ENCODE measurements around the gene BOK.

The BOK gene

DNA sequence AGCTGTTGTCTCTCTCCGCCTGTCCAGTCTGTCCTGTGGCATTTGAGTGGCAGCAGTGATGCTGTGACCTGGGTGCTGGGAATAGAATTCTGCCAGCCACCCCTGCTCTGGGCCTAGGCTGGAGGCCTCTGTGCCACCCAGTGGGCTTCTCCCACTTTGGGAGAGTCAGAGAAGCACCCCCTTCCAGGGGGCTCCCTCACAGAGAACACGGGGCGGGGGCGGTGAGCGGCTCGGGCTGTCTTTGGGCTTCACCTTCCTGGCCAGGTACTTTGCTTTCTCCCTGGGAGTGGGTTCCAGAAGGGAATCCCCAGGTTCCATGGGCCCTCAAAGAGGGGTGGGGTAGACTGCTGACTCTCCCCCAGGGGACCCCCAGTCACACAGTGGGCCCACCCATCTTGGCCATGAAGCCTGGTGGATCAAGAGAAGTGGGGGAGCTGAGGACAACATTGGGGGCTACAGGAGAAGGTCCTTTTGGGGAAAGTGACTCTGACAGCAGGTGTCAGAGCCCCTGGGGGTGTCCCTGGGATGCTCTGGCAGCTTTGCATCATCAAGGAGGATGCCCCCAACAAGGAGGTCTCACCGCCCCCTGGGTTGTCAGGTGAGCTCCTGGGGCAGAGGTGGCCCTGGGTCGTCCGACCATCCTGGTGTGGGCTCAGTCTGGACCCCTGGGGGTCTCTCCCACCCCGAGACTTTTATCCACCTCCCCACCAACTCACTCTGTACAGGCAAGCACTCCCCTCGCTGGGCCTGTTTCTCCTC, 18.8 kb upstream of the BOK start:
- no peak for DNase-seq (ENCODE audit: low spot score)

DNA sequence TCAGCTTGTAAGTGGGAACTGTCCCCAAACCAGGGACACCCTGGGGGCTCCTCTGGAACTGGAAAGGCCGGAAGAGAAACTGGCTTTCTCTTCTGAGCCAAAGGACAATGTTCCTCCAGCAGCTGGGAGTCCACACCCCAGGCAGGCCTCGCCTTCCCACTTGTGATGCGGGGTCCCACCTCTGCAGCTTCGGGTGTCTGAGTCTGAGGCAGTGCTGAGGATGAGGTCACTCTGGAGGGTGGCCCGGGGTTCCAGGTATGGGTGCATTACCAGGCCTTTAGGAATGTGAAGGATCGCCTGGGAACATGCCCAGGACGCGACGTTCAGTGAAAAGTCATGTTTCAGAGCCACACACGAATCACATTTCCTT, 18.2 kb upstream of the BOK start:
- DNase-seq (ENCODE audit: low spot score): peak; percentile 32

- DNase-seq (ENCODE audit: low spot score): peak; percentile 99
Measured at GRCh38 chr2:241540771-241541561, 17.6 kb upstream of the BOK start.

GRCh38 chr2:241541564-241542277, 16.8 kb upstream of the BOK start:
- DNase-seq (ENCODE audit: low spot score): peak; percentile 53

- no peak for DNase-seq (ENCODE audit: low spot score)
Measured at GRCh38 chr2:241542278-241542605, 16.3 kb upstream of the BOK start.

DNA sequence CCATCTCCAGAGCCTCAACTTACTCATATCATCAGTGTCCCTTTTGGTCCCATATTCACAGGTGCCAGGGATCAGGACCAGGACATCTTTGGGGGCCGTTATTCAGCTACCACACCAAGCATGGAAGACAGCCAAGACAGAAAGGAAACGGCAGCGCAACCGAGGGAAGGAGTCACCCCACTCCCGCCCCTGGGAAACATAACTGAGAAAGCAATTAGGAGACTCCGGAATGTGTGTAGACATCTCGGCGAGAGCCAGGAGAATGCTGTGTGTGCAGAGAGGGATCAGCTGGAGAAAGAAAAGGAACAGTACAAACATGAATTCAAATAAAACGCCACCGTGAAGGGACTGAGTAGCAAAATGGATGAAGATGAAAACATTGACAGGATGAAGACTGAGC, 13.4 kb upstream of the BOK start:
- DNase-seq (ENCODE audit: low spot score): no peak

- DNase-seq (ENCODE audit: low spot score): no peak
Measured at GRCh38 chr2:241545523-241546473, 12.7 kb upstream of the BOK start.

GRCh38 chr2:241546771-241547498, 11.6 kb upstream of the BOK start:
- peak; percentile 30 for DNase-seq (ENCODE audit: low spot score)

DNA sequence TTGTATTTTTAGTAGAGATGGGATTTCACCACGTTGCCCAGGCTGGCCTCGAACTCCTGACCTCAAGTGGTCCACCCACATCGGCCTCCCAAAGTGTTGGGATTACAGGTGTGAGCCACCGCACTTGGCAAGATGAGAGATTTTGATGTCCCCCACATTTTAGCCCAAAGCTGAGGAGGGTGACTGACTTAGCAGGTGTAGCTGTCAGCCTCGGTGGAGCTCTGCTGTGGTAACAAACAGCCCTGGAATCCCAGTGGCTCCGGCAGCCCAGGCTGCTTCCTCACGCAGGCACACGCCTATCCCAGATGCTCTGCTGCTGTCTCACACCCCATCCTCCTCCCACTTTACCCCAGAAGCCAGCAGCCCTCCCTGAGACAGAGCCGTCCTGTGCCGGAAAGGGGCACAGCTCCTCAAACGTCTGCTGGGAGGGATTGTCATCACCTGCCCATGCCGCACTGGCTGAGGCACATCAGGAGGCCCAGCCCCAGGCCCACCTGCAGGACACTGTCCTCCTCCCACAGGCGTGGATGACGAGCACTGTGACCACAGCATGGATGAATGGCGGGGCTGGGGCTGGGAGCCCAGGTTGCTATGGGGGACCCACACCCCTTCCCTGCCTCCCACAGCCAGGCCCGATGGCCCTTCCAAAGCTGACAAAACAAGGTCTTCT, 10.6 kb upstream of the BOK start:
- no peak for DNase-seq (ENCODE audit: low spot score)

DNA sequence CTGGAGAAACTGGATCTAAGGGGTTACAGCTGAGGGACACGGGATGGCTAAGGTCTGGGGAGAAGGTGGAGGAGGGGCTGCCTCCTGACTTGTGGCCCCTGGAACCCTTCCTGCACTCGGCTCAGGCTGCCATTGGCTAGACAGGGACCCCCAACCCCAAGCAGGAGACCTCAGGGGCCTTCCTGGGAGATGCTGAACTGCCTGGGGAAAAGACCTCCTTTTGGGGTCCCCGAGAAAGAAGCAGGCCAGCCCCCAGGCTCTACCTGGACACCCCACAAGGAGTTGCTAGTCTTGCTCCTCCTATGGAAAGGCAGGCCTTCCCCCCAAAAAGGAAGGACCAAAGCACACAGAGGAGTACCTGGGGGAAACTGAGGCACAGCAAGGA, 10.1 kb upstream of the BOK start:
- DNase-seq (ENCODE audit: low spot score): no peak

DNA sequence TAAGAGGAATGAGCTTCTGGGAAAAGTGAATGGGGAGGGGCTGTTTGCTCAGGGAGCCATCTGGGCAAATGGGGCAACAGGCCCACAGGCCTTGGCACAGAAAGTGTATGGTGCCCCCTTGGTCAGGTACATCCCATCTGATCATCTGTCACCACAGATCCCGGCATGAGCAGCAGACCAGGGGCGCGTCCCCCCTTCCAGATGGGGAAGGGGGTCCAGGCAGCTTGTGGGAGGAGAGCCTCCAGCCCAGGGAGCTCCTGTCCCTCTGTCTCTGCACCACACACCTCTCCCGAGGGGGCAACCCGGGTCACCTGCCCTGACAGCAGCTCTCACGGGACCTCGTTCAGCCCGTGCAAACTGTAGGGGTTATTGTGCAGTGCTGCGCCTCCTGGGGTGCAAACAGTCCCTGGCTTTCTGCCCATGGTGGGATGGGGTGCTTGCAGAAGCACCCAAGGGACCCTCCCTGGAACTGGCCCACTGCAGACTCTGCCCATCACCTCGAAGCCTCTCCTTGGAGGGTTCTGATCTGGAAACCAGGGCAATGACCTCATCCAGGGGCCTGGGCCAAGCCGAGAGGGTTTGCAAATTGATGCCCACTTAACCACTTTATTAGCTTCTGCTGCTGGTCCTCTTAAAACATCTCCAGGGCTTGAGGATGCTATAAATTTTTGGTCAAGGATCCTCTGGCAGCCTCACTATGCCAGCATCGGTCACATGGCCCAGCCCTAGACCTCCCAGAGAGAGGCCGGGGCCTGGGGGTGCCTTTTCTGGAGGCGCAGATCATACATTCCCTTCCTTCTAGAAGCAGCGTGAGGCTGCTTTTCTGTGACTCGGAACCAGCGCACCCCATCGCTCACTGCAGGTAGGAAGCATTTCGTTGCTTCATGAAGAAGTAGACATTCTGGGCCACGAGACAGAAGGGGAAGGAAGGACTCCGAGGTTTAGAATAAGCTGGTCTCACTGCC, 7.6 kb upstream of the BOK start:
- no peak for DNase-seq (ENCODE audit: low spot score)

DNA sequence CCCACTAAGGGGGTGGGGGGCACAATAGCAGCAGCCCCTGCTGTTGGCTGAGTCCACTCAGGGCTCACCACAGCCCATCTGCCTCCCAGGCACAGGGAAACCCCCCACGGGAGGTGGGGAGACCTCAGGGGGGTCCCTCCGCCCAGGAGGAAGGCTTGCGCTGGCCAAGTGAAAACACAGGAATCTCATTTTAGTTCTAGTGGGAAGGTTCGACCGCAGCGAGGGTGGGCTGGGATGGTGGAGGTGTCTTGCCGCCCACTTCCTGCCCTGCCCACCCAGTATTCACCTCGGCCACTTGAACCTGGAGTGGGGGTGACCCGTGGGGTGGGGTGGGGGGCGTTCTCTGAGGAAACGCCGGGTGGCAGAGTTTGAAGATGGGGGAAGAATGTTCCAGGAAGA, 6.9 kb upstream of the BOK start:
- peak; percentile 7 for DNase-seq (ENCODE audit: low spot score)

DNA sequence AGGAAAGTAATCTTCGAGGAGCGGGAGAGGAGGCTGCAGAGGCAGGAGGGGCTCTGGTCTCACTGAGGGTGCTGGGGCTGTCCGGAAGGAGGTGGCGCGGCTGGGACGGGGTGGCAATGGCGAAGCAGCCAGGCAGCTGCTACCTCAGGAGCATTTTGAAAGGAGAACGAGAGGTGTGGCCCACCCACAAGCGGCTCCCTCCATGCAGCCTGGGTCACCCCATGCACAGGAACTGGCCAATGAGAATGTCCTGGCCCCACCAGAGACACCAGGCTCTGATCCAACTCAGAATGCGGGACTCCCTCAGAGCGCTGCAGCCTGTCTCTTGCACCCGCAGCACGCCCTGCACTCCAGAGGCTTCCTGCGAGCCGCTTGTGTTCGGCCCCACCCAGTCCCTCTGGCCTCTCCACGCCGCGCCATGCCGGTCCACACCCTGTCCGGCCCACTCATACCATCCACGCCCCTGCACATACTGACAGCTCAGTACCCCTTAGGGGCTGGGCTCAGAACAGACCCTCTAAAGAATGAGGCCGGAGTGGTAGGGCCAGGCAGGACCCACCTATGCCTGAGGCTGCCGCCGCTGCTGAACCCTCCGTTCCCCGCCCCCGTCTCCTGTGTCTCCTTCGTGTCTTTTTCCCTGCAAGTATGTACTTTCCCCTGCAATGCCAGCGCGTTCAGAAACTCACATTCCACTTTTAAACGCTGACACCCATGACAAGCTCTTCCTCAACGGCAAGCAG, 6.4 kb upstream of the BOK start:
- peak; percentile 10 for DNase-seq (ENCODE audit: low spot score)

DNA sequence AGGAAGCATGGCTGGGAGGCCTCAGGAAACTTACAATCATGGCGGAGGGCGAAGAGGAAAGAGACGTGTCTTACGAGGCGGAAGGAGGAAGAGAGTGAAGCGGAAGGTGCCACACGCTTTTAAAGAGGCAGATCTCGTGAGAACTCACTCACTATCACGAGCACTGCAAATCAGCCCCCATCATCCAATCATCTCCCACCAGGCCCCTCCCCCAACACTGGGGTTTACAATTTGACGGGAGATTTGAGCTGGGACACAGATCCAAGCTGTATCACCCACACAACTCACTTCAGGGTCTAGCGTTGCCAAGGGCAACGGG, 5.1 kb upstream of the BOK start:
- DNase-seq (ENCODE audit: low spot score): no peak

- no peak for DNase-seq (ENCODE audit: low spot score)
Measured at GRCh38 chr2:241553981-241554380, 4.6 kb upstream of the BOK start.

- no peak for DNase-seq (ENCODE audit: low spot score)
Measured at GRCh38 chr2:241554610-241555322, 3.8 kb upstream of the BOK start.

GRCh38 chr2:241555711-241556110, 2.8 kb upstream of the BOK start:
- no peak for DNase-seq (ENCODE audit: low spot score)

- DNase-seq (ENCODE audit: low spot score): no peak
Measured at GRCh38 chr2:241556746-241557145, 1.8 kb upstream of the BOK start.

Data from iPS-NIHi11 (cell line).